22Rv1 (cell line): ENCODE measurements around the gene REXO1.
A peak's percentile ranks its signal among the peaks of the same experiment; 100 is the strongest.

Experiments used
- H3K27ac ChIP-seq: fragments of 450-650 bp; 2 replicates; pipeline ENCODE4 v1.5.1; 2017
- ZFX ChIP-seq: fragments of 450-650 bp; IDR thresholded peaks from 2 replicates; pipeline ENCODE4 v1.6.1; 2017; ENCODE audit warnings: antibody characterized with exemption, borderline replicate concordance
- TF ChIP-seq, protein P1 (sequence below): fragments of 450-650 bp; IDR thresholded peaks from 2 replicates; pipeline ENCODE4 v1.5.1; 2017; ENCODE audit warnings: mild to moderate bottlenecking

REXO1 gene

DNA sequence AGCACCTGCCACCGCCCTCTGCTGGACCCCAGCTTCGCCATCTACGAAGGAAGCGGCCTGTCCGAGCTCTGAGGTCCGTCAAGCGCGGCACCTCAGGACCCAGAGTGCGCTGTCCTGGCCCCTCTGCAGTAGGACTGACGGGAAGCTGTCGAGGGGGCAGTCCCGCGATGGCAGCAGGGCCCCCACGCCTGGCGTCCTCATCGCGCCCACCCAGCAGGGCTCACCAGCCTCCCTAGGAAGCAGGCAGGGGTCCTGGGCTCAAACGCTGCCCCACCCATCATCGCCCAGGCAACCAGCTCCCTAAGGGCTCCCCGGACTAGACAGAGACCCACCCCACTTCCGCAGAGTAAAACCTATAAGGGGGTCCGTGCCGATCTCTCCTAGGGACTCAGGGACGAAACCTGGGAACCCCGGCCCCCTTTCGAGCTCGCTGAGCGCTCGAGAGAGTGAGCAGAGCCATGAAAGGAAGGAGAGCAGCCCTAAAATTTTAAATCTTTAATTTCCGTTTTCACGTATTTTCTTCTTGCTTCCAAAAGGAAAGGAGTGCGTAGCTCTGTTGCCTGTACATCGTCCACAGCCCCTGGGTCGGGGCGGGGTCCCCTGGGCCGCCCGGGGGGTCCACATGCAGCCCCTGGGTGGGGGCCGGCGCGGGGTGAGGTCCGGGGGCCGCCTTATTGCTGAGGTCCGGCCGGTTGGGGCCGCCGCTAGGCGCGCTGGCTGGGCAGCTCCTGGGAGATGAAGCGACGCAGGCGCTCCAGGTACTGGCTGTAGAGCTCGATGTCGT is 28.4 kb upstream of the REXO1 start:
- H3K27ac ChIP-seq, result peak overlapping the region; percentile 92

DNA sequence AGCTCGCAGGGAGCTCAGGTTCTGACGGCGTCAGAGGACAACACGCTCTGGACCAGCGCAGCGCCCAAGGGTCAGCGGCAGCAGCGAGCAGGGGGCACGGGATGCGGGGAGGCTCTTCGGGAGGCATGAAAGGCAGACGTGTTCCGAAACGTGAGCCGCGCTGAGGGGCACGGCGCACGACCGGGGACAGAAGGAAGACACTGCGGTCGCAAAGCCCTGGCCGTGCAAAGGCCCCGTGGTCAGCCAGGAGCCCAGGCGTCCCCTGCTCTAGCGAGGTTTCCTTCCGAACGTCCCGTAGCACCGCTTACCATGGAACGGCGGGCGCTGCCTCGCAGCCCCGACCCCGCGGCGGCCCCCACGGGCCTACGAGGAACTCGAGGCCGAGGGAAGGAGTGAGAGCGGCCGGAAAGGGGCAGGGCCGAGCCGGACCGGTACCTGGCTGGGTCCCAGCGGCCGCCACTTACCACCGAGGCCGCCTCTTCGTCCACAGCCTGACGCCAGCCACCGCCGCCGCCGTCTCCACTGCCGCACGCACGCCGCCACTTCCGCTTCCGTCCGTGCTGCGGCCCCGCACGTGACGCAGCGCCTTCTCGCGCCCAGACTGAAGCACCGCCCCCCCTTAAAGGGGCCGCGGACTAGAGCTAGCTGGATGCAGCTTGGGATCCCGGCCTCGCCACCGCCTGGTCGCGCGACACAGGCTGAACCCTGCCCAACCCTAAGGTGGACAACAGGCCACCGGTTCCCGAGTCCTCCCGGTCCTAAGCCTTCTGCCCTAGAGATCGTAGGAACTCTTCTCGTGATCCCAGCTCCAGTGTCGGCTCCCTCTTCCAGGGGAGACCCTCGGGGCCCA is 27.6 kb upstream of the REXO1 start:
- TF ChIP-seq, protein P1, sequence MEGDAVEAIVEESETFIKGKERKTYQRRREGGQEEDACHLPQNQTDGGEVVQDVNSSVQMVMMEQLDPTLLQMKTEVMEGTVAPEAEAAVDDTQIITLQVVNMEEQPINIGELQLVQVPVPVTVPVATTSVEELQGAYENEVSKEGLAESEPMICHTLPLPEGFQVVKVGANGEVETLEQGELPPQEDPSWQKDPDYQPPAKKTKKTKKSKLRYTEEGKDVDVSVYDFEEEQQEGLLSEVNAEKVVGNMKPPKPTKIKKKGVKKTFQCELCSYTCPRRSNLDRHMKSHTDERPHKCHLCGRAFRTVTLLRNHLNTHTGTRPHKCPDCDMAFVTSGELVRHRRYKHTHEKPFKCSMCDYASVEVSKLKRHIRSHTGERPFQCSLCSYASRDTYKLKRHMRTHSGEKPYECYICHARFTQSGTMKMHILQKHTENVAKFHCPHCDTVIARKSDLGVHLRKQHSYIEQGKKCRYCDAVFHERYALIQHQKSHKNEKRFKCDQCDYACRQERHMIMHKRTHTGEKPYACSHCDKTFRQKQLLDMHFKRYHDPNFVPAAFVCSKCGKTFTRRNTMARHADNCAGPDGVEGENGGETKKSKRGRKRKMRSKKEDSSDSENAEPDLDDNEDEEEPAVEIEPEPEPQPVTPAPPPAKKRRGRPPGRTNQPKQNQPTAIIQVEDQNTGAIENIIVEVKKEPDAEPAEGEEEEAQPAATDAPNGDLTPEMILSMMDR, result peak; percentile 24; the same call in 1 of the 2 replicates
- TF ChIP-seq ZFX, result no peak
- peak overlapping the region; percentile 92 for H3K27ac ChIP-seq

DNA sequence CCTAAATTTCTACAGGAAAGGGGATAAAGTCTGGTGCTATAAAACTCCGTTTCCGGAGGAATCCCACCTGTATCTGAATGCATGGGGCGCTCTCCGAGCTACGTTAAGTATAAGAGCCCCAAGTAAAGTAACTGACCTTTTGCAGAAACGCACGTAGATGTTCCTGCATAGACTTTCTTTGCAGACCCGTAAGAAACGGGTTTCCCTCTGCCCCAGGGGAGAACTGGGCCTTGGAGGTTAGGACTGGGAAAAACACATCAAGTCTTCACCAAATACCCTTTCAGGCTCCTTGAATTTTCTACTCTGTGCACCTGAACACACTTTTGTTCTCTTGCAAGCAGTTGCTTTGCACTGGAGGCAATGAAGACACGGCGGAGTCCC is 27.0 kb upstream of the REXO1 start:
- H3K27ac ChIP-seq, result peak overlapping the region; percentile 92

DNA sequence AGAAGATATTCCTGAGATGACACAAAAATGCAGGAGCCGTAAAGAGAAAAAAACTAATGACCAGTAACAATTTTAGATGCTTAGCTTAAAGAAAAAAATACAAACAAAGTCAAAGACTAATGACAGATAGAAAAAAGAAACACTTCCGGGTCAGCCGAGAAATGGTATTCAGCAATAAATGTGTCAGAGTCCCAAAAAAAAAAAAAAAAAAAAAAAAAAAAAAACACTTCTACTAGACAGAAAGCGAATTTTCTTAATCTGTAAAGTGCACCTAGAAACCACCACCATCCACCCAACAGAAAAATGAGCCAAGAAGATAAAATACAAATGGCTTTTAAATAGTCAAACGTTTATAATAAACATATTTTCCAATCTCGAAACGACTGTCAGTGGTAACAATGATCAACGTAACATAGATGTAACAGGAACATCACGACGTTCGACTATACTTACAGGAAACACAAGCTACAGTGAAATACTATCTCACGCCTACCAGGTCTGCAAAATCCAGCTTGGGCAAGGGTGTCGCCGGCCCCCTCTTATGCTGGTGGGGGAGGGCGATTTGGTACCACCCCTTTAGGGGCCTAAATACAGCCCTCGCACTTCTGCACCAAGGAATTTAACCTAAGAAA is 26.4 kb upstream of the REXO1 start:
- TF ChIP-seq, protein P1, result no peak
- no peak for TF ChIP-seq ZFX

DNA sequence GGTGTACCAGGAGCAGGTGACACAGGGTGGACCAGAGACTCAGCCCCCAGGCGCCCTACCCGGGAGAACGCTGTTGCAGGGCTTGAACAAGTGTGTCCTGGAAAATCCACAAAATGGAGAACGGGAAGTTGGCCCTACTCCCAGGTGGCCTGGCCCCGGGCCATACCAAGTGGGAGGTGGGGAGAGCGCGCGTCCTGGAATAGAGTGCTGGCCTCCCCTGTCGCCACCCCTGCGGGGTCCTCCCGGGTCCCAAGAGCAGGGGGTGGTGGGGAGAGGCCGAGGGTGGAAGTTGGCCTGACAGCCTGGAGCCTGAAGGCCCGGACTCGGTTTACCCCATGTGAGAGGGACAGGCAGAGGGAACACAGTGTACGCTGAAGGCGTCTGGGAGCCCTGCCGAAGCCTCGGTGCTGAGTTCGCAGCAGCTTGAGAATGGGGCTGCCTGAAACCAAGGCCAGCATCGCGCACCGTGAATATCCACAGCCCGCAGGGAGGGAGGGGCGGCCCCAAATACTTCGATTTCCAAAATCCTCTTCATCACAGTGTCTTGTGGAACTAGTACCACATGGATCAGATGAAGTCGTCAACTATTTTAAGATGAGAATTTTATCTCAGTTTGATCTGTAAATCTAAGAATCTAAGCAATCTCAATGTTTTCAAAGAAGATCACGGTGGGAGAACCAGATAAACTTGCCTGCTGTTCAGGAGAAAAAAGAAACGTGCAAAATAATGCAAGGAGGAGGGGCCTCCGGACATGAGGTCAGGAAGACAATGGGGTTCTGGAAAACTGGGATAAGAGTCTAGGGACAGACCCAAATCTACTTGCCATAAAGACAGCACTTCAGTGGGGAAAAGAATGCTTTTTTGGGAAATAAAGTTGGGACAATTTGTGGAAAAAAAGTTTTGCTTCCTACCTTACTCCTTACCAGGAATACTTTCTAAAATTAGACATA is 25.5 kb upstream of the REXO1 start:
- H3K27ac ChIP-seq, result peak overlapping the region; percentile 92
- TF ChIP-seq, protein P1, result no peak
- TF ChIP-seq ZFX, result no peak

More for the DNA sequence above, 26.4 kb upstream of the REXO1 start:
- H3K27ac ChIP-seq, result peak overlapping the region; percentile 92

DNA sequence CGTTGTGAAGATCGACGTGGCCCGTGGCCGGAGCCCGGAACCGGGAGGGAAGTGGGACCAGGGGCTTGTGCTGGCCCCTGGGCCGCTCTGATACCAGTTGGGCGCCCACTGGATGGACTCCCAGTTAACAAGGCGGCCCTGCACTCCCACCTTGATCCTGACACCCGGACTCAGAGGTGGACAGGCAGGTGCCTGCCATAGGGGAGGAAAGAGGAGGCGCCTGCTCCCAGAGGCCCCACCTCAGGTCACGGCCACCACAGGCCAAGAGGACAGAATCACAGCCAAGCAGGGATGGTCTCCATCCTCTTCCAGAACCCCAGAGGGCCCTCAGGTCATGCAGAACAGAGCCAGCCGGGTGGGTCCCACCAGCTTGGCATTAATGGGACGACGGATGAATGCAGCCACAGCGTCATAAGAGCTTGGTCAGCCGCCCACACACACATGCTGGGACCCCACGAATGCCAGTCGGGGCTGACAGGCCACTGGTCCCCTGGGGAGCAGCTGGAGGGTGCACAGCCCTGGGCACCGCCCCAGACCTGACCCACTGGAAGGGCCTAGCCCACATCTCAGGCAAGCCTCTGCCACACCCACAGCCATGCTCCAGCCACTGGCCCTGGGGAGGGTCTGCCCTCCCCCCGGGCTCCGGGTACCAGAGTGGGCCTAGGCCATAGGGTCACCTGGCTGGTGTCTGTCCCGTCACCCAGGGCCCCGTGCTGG is 24.7 kb upstream of the REXO1 start:
- peak overlapping the region; percentile 92 for H3K27ac ChIP-seq
- TF ChIP-seq ZFX, result no peak
- TF ChIP-seq, protein P1, result no peak

DNA sequence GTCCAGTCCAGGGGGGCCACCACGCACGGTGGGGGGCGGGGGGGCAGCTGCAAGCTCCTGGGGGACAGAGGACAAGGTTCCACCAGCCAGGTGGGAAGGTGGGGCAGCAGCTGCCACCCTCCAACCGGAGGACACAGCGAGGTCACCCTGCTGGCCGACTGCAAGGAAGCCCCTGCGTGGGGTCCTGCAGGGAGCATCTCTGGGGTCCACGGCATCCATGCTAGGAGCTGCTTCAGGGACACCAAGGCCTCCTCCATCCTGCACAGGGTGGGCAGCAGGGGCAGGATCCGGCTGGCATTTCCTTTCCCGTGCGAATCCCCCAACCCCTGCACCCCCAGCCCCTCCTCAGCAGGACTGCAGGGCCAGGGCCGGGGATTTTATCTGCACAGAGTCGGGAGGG is 23.3 kb upstream of the REXO1 start:
- no peak for TF ChIP-seq ZFX
- TF ChIP-seq, protein P1, result no peak

More for the DNA sequence above, 23.3 kb upstream of the REXO1 start:
- 0 out of 2 replicates have a peak overlapping the region, but pooled peaks have one; percentile 92 for H3K27ac ChIP-seq
